Cardiac muscle cell (in vitro differentiated cells and primary cell): ENCODE results near the gene AGPS. TPM values are rescaled to one million over a fixed set of nuclear protein-coding genes. Genes with fewer than 3 reads are reported as not detected.

ENCODE experiments used
- DNase-seq, 2 donors: peaks; one replicate each; pipeline versions ENCODE4 v3.0.0 to v3.0.0-alpha.2; 2010 to 2017; ENCODE audit warnings: low read depth in 1 of 2, low spot score in 1 of 2
- H3K27ac ChIP-seq: fragments of 200-600 bp; sonication (generic); 2 replicates; pipeline ENCODE4 v1.5.1; 2016
- H3K27me3 ChIP-seq: fragments of 200-600 bp; sonication (generic); 2 replicates; pipeline ENCODE4 v1.6.0; 2016; ENCODE audit warnings: control low read depth
- H3K36me3 ChIP-seq: fragments of 200-600 bp; sonication (generic); 2 replicates; pipeline ENCODE4 v1.5.1; 2016; ENCODE audit warnings: control low read depth
- H3K4me1 ChIP-seq: fragments of 200-600 bp; sonication (generic); 2 replicates; pipeline ENCODE4 v1.8.1; 2017; ENCODE audit warnings: low read depth, mild to moderate bottlenecking, mixed run types
- H3K4me3 ChIP-seq: fragments of 200-600 bp; sonication (generic); 2 replicates; pipeline ENCODE4 v1.5.1; 2016; ENCODE audit warnings: mild to moderate bottlenecking
- H3K9me3 ChIP-seq: fragments of 200-600 bp; sonication (generic); 2 replicates; pipeline ENCODE4 v1.5.1; 2017; ENCODE audit warnings: low read depth, mild to moderate bottlenecking, control low read depth
- CTCF ChIP-seq: IDR thresholded peaks from 2 replicates; pipeline ENCODE4 v1.5.1; 2012; ENCODE audit warnings: low read depth, mild to moderate bottlenecking, low read length
- polyA plus RNA-seq: library from polyadenylated mRNA; unstranded; fragments of >200 nt; fragmentation: Nextera tagmentation; extraction: Ambion mirVana; gene quantifications from 2 replicates; pipeline ENCODE4 v1.2.1, GENCODE V29; 2016
- total RNA-seq: library from RNA; depleted of rRNA; stranded (reverse); fragments of >200 nt; gene quantifications from 2 replicates; pipeline ENCODE4 v1.2.3, GENCODE V29; 2016

Gene AGPS
- total and polyA plus RNA-seq, 2 experiments from 2014 or later, result 13.6 to 86.3 TPM

GRCh38 chr2:177528351-177528933 lies 135.9 kb downstream of the AGPS start:
- Histone ChIP-seq H3K36me3 (peaks cover 4% of the 10 kb centered on the region), H3K9me3 (no peaks in the 10 kb centered on the region), H3K27me3 (no peaks in the 10 kb centered on the region), H3K27ac (no peak overlapping the region), H3K4me3 (no peak overlapping the region), H3K4me1 (peaks cover 5% of the 10 kb centered on the region)
- no peak for DNase-seq
- TF ChIP-seq CTCF, result no peak

- Histone ChIP-seq H3K4me3 (no peak overlapping the region), H3K36me3 (peaks cover 4% of the 10 kb centered on the region), H3K27me3 (no peaks in the 10 kb centered on the region), H3K27ac (no peak overlapping the region), H3K9me3 (no peaks in the 10 kb centered on the region), H3K4me1 (peaks cover 5% of the 10 kb centered on the region)
- TF ChIP-seq CTCF, result no peak
- DNase-seq, result no peak
These were observed 136.6 kb downstream of the AGPS start for GRCh38 chr2:177529166-177529565.

- no peak for DNase-seq
- Histone ChIP-seq H3K9me3 (no peaks in the 10 kb centered on the region), H3K27me3 (no peaks in the 10 kb centered on the region), H3K27ac (no peak overlapping the region), H3K36me3 (no peaks in the 10 kb centered on the region), H3K4me1 (peaks cover 5% of the 10 kb centered on the region), H3K4me3 (no peak overlapping the region)
- no peak for TF ChIP-seq CTCF
These were observed 138.0 kb downstream of the AGPS start for GRCh38 chr2:177530561-177530960.

GRCh38 chr2:177531706-177532105 lies 139.1 kb downstream of the AGPS start:
- DNase-seq, result no peak
- no peak overlapping the region for H3K27ac ChIP-seq
- peaks cover 5% of the 10 kb centered on the region for H3K4me1 ChIP-seq
- no peak for TF ChIP-seq CTCF
- no peaks in the 10 kb centered on the region for H3K36me3 ChIP-seq
- no peaks in the 10 kb centered on the region for H3K27me3 ChIP-seq
- H3K9me3 ChIP-seq, result no peaks in the 10 kb centered on the region
- H3K4me3 ChIP-seq, result no peak overlapping the region

- Histone ChIP-seq H3K9me3 (no peaks in the 10 kb centered on the region), H3K36me3 (no peaks in the 10 kb centered on the region), H3K4me3 (no peak overlapping the region), H3K4me1 (peaks cover 5% of the 10 kb centered on the region), H3K27me3 (no peaks in the 10 kb centered on the region), H3K27ac (no peak overlapping the region)
- no peak for TF ChIP-seq CTCF
- DNase-seq, result no peak
These were observed 140.0 kb downstream of the AGPS start for GRCh38 chr2:177532567-177532966.
